H9 (cell line): Measurements from ENCODE around the gene TRAFD1. TPM values are rescaled to one million over a fixed set of nuclear protein-coding genes. Genes with fewer than 3 reads are reported as not detected.

Source experiments
- DNase-seq: peaks from one replicate; pipeline ENCODE4 v3.0.0-alpha.2; 2017
- H2AFZ ChIP-seq: one replicate; pipeline ENCODE4 v1.6.1; 2013; ENCODE audit warnings: mild to moderate bottlenecking, low read length, control low read depth, moderate library complexity
- H2AK5ac ChIP-seq: 2 replicates; pipeline ENCODE4 v1.6.1; 2013; ENCODE audit warnings: low read length, control low read depth, mixed read lengths; ENCODE audit not compliant: insufficient read length
- H2BK120ac ChIP-seq: one replicate; pipeline ENCODE4 v1.6.1; 2013; ENCODE audit warnings: low read depth, mild to moderate bottlenecking, low read length, control low read depth, inconsistent platforms; ENCODE audit not compliant: poor library complexity, severe bottlenecking
- H2BK12ac ChIP-seq: 2 replicates; pipeline ENCODE4 v1.6.1; 2013; ENCODE audit warnings: low read length, control low read depth, mixed read lengths, low read depth; ENCODE audit not compliant: insufficient read length
- H2BK15ac ChIP-seq: 2 replicates; pipeline ENCODE4 v1.6.1; 2013; ENCODE audit warnings: low read depth, low read length, control low read depth
- H2BK20ac ChIP-seq: one replicate; pipeline ENCODE4 v1.6.1; 2013; ENCODE audit warnings: low read depth, mild to moderate bottlenecking, low read length, control low read depth, inconsistent platforms; ENCODE audit not compliant: poor library complexity, severe bottlenecking
- H2BK5ac ChIP-seq: 2 replicates; pipeline ENCODE4 v1.6.1; 2013; ENCODE audit warnings: low read length, control low read depth, mixed read lengths; ENCODE audit not compliant: insufficient read length
- H3K14ac ChIP-seq: 2 replicates; pipeline ENCODE4 v1.6.1; 2013; ENCODE audit warnings: low read length, control low read depth; ENCODE audit not compliant: insufficient read depth
- H3K18ac ChIP-seq: 2 replicates; pipeline ENCODE4 v1.6.1; 2013; ENCODE audit warnings: low read depth, mild to moderate bottlenecking, mixed read lengths, low read length, control low read depth; ENCODE audit not compliant: insufficient read length
- H3K23ac ChIP-seq: 2 replicates; pipeline ENCODE4 v1.6.1; 2013; ENCODE audit warnings: low read length, control low read depth, mixed read lengths, low read depth; ENCODE audit not compliant: insufficient read length
- H3K23me2 ChIP-seq: 2 replicates; pipeline ENCODE4 v1.6.1; 2013; ENCODE audit warnings: low read depth, mild to moderate bottlenecking, mixed read lengths, low read length, control low read depth; ENCODE audit not compliant: insufficient read length, poor library complexity, severe bottlenecking
- H3K27ac ChIP-seq: 2 replicates; pipeline ENCODE4 v1.5.1; 2013; ENCODE audit warnings: low read length, control low read depth, mixed read lengths, low read depth; ENCODE audit not compliant: insufficient read length
- H3K27me3 ChIP-seq: 2 replicates; pipeline ENCODE4 v1.6.1; 2013; ENCODE audit warnings: low read length, control low read depth, inconsistent platforms; ENCODE audit not compliant: insufficient read depth
- H3K4ac ChIP-seq: 2 replicates; pipeline ENCODE4 v1.6.1; 2013; ENCODE audit warnings: low read depth, mild to moderate bottlenecking, control low read depth, inconsistent platforms, low read length, moderate library complexity
- H3K4me1 ChIP-seq: 2 replicates; pipeline ENCODE4 v1.6.1; 2013; ENCODE audit warnings: low read length, control low read depth, inconsistent platforms; ENCODE audit not compliant: insufficient read depth
- H3K4me2 ChIP-seq: 2 replicates; pipeline ENCODE4 v1.6.1; 2013; ENCODE audit warnings: low read length, control low read depth, mixed read lengths; ENCODE audit not compliant: insufficient read length, insufficient read depth
- H3K56ac ChIP-seq: 2 replicates; pipeline ENCODE4 v1.6.1; 2013; ENCODE audit warnings: low read depth, mild to moderate bottlenecking, mixed read lengths, low read length, control low read depth; ENCODE audit not compliant: insufficient read length
- H3K79me1 ChIP-seq: 2 replicates; pipeline ENCODE4 v1.6.1; 2013; ENCODE audit warnings: low read depth, mild to moderate bottlenecking, moderate library complexity, low read length, control low read depth, inconsistent platforms; ENCODE audit not compliant: insufficient read depth, poor library complexity, severe bottlenecking
- H3K79me2 ChIP-seq: 2 replicates; pipeline ENCODE4 v1.6.1; 2013; ENCODE audit warnings: low read length, control low read depth, inconsistent platforms; ENCODE audit not compliant: insufficient read depth
- H3K9ac ChIP-seq: 2 replicates; pipeline ENCODE4 v1.6.1; 2013; ENCODE audit warnings: low read length, control low read depth, mixed read lengths; ENCODE audit not compliant: insufficient read length; ENCODE audit errors: extremely low read depth
- H3K9me3 ChIP-seq: one replicate; pipeline ENCODE4 v1.6.1; 2013; ENCODE audit warnings: low read depth, low read length, inconsistent platforms; ENCODE audit not compliant: control insufficient read depth
- H3T11ph ChIP-seq: one replicate; pipeline ENCODE4 v1.6.1; 2013; ENCODE audit warnings: mild to moderate bottlenecking, low read length, control low read depth, inconsistent platforms
- H4K20me1 ChIP-seq: one replicate; pipeline ENCODE4 v1.6.1; 2013; ENCODE audit not compliant: control insufficient read depth, insufficient read length, insufficient read depth
- H4K5ac ChIP-seq: 2 replicates; pipeline ENCODE4 v1.6.1; 2013; ENCODE audit warnings: low read depth, mild to moderate bottlenecking, mixed read lengths, low read length, control low read depth; ENCODE audit not compliant: insufficient read length
- H4K8ac ChIP-seq: replicated peaks from 2 replicates; pipeline ENCODE4 v1.6.1; 2013; ENCODE audit warnings: low read length, control low read depth, mixed read lengths, low read depth; ENCODE audit not compliant: insufficient read length
- H4K91ac ChIP-seq: 2 replicates; pipeline ENCODE4 v1.6.1; 2013; ENCODE audit warnings: low read depth, mild to moderate bottlenecking, moderate library complexity, mixed read lengths, low read length, control low read depth; ENCODE audit not compliant: insufficient read length
- H3K27ac Mint-ChIP-seq, 3 experiments: 2 replicates in 2 of 3; 3 replicates in 1 of 3; pipeline ENCODE4 v1.8.0; 2020 to 2021; ENCODE audit warnings: mixed read lengths in 3 of 3, mild to moderate bottlenecking in 1 of 3, moderate library complexity in 1 of 3
- H3K27me3 Mint-ChIP-seq: 2 replicates; pipeline ENCODE4 v1.8.0; 2021; ENCODE audit warnings: low read depth, mild to moderate bottlenecking, moderate library complexity, mixed read lengths
- H3K36me3 Mint-ChIP-seq, 3 experiments: 2 replicates in 2 of 3; 3 replicates in 1 of 3; pipeline ENCODE4 v1.8.0; 2020 to 2021; ENCODE audit warnings: low read depth in 3 of 3, mixed read lengths in 3 of 3; ENCODE audit not compliant: insufficient read depth in 1 of 3
- H3K4me1 Mint-ChIP-seq, 2 experiments: 2 replicates each; pipeline ENCODE4 v1.8.0; 2020; ENCODE audit warnings: mixed read lengths in 2 of 2
- H3K4me3 Mint-ChIP-seq, 2 experiments: 2 replicates in 1 of 2; 3 replicates in 1 of 2; pipeline ENCODE4 v1.8.0; 2020 to 2021; ENCODE audit warnings: mild to moderate bottlenecking in 2 of 2, mixed read lengths in 2 of 2, moderate library complexity in 1 of 2
- H3K9me3 Mint-ChIP-seq, 2 experiments: 2 replicates in 1 of 2; 3 replicates in 1 of 2; pipeline ENCODE4 v1.8.0; 2020; ENCODE audit warnings: mild to moderate bottlenecking in 2 of 2, mixed read lengths in 2 of 2, moderate library complexity in 1 of 2
- WGBS: extraction: QIAGEN DNeasy Blood & Tissue Kit; methylation state at CpG from one replicate; pipeline ENCODE4 v1.1.7; 2013; ENCODE audit warnings: missing lambda C conversion rate, low lambda C conversion rate, mixed read lengths; ENCODE audit not compliant: insufficient read length; ENCODE audit errors: extremely low coverage; 5-methylcytosine and 5-hydroxymethylcytosine counted together
- total RNA-seq: library from RNA; stranded (reverse); gene quantifications from 2 replicates; pipeline ENCODE4 v1.2.1, GENCODE V29; 2021
- TF ChIP-seq, protein P1 (sequence below): fragments of 200-600 bp; sonication (generic); conservative IDR thresholded peaks from 3 replicates; pipeline ENCODE4 v1.8.0; 2021; ENCODE audit warnings: antibody characterized with exemption, mild to moderate bottlenecking

TRAFD1 gene
- total RNA-seq, 1 experiment from 2014 or later, result 32.0 TPM

DNA sequence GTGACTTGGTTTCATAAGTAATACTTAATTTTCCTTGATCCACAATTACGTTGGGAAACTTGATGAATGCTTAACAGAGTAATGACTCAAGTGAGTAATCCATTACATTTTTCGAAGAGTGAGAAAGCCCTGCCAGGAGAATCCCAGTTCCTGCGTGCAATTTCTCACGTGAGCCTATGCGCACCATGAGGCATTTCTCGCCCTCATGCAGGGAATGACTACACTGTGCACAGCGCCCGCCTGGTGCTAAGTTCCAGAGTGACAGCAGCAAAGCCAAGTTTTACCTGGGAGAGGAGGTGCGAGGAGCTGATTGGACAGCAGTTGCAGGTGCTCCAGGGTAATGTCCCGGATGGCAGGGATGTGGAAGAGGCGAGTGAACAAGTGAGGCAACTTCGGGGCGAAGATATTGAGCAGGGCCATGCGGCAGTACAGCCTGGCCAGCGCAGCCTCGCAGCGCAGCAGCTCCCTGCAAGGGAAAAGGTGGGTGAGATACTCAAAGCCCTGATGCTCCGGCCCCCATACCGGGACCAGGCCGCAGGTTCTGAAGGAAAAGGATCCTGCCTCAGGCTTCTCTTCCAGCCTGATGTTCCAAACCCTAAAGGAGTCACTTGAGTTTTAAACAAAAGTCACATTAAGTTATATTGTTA lies 69.4 kb downstream of the TRAFD1 start:
- Histone ChIP-seq H4K20me1 (peaks cover 2% of the 10 kb centered on the region), H3T11ph (no peak overlapping the region), H3K9me3 (no peaks in the 10 kb centered on the region), H3K56ac (no peak overlapping the region), H2BK5ac (no peak overlapping the region), H3K23ac (no peak overlapping the region), H3K23me2 (no peaks in the 10 kb centered on the region), H3K9ac (no peak overlapping the region), H2AK5ac (no peak overlapping the region), H4K5ac (no peak overlapping the region), H3K4me2 (no peak overlapping the region), H2BK15ac (no peak overlapping the region), H2BK12ac (no peak overlapping the region), H3K4ac (no peak overlapping the region), H3K27me3 (no peaks in the 10 kb centered on the region), H3K27ac (no peak overlapping the region), H2BK20ac (no peak overlapping the region), H3K4me1 (no peaks in the 10 kb centered on the region), H3K79me1 (no peaks in the 10 kb centered on the region), H4K8ac (no peak overlapping the region), H3K18ac (no peak overlapping the region), H4K91ac (no peak overlapping the region), H2BK120ac (no peak overlapping the region), H3K14ac (no peak overlapping the region), H2AFZ (no peak overlapping the region), H3K79me2 (no peaks in the 10 kb centered on the region)
- Mint-ChIP-seq H3K27me3 (no peaks in the 10 kb centered on the region), H3K36me3 (peaks cover 10 to 51% (median 32%) of the 10 kb centered on the region in 3 experiments; a peak in 6 of 7 replicates), H3K27ac (no peak overlapping the region), H3K4me1 (peaks cover 3 to 10% of the 10 kb centered on the region in 2 experiments; a peak in 3 of 4 replicates), H3K9me3 (no peaks in the 10 kb centered on the region; a peak in 1 of 5 replicates), H3K4me3 (no peak overlapping the region; a peak in 1 of 5 replicates)
- no CpG with 5 or more reads among the region's 20 CpGs for WGBS
- no peak for DNase-seq
- TF ChIP-seq, protein P1, sequence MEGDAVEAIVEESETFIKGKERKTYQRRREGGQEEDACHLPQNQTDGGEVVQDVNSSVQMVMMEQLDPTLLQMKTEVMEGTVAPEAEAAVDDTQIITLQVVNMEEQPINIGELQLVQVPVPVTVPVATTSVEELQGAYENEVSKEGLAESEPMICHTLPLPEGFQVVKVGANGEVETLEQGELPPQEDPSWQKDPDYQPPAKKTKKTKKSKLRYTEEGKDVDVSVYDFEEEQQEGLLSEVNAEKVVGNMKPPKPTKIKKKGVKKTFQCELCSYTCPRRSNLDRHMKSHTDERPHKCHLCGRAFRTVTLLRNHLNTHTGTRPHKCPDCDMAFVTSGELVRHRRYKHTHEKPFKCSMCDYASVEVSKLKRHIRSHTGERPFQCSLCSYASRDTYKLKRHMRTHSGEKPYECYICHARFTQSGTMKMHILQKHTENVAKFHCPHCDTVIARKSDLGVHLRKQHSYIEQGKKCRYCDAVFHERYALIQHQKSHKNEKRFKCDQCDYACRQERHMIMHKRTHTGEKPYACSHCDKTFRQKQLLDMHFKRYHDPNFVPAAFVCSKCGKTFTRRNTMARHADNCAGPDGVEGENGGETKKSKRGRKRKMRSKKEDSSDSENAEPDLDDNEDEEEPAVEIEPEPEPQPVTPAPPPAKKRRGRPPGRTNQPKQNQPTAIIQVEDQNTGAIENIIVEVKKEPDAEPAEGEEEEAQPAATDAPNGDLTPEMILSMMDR, result no peak
